Tibial nerve (tissue), 4 donors: ENCODE results near the gene SLCO3A1. TPM values are rescaled to one million over a fixed set of nuclear protein-coding genes. Genes with fewer than 3 reads are reported as not detected.

Experiments
- DNase-seq, 2 donors: peaks; one replicate each; pipeline ENCODE4 v3.0.0-alpha.2; 2019; ENCODE audit warnings: low spot score in 2 of 2
- H3K27ac ChIP-seq, 4 donors: fragments of 200-600 bp; sonication (generic) in 3 of 4; one replicate each; pipeline ENCODE4 v1.5.1; 2017 to 2019; ENCODE audit warnings: mild to moderate bottlenecking in 1 of 4
- H3K27me3 ChIP-seq, 2 donors: fragments of 200-600 bp; sonication (generic) in 1 of 2; one replicate each; pipeline versions ENCODE4 v1.5.1 to v1.6.0; 2017 to 2019
- H3K36me3 ChIP-seq, 3 donors: fragments of 200-600 bp; sonication (generic); one replicate each; pipeline ENCODE4 v1.5.1; 2018 to 2019
- H3K4me1 ChIP-seq, 4 donors: fragments of 200-600 bp; sonication (generic) in 3 of 4; one replicate each; pipeline ENCODE4 v1.5.1; 2017 to 2019
- H3K4me3 ChIP-seq, 4 donors: fragments of 200-600 bp; sonication (generic) in 3 of 4; one replicate each; pipeline ENCODE4 v1.5.1; 2017 to 2019; ENCODE audit warnings: mild to moderate bottlenecking in 1 of 4, moderate library complexity in 1 of 4
- H3K9me3 ChIP-seq, 4 donors: fragments of 200-600 bp; sonication (generic) in 3 of 4; one replicate each; pipeline ENCODE4 v1.5.1; 2017 to 2019
- CTCF ChIP-seq, 5 experiments: fragments of 200-600 bp in 3 of 5; fragments of 450-650 bp in 2 of 5; sonication (generic) in 3 of 5; IDR thresholded peaks; one replicate each; pipeline ENCODE4 v1.5.1; 2016 to 2019; ENCODE audit warnings: antibody characterized with exemption in 5 of 5, mild to moderate bottlenecking in 3 of 5, moderate library complexity in 2 of 5
- EP300 ChIP-seq, 2 donors: sonication (generic); formaldehyde crosslinking; IDR thresholded peaks; one replicate each; pipeline ENCODE4 v1.6.1; 2017; ENCODE audit warnings: antibody characterized with exemption in 2 of 2, mild to moderate bottlenecking in 1 of 2
- POLR2A ChIP-seq, 2 donors: fragments of 450-650 bp; IDR thresholded peaks; one replicate each; pipeline ENCODE4 v1.6.1; 2017; ENCODE audit warnings: antibody characterized with exemption in 2 of 2, mild to moderate bottlenecking in 2 of 2, moderate library complexity in 2 of 2
- WGBS, 2 donors: methylation state at CpG; one replicate each; pipeline ENCODE4 v1.1.5; 2018; 5-methylcytosine and 5-hydroxymethylcytosine counted together
- total RNA-seq, 4 donors: library from RNA; depleted of rRNA; stranded (reverse); fragments of >200 nt; gene quantifications; one replicate each; pipeline ENCODE4 v1.1.0, GENCODE V29; 2016

Gene SLCO3A1
- total RNA-seq, 4 donors from 2014 or later, result 13.8 to 20.2 (median 14.3) TPM

DNA sequence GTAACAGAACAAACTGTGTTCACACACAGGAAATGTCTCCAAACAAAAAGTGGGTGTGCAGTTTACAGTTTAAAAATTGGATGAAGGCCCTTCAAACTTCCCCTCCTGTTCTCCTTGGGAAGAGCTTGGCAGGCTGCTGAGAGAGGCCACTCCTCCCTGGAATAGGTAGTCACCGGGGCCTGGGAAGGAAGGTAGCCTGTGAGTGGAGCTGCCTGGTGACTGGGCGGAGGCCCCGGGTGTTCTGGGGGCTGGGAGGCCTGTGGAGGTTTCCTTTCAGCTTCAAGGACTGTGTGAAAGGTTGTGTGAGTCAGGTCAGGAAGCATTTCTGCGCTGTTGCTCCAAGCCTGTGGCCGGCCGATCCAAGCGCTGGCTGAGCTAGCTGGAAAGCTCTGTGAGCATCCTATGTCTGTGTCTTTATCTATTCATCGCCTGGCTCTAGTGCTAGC lies 14.1 kb downstream of the SLCO3A1 start:
- Histone ChIP-seq H3K4me1 (peaks cover 0 to 37% (median 0%) of the 10 kb centered on the region in 4 donors), H3K36me3 (no peaks in the 10 kb centered on the region), H3K27ac (peak overlapping the region in 3 of 4 donors; percentile 36 to 83 (median 75)), H3K27me3 (no peaks in the 10 kb centered on the region), H3K4me3 (no peak overlapping the region), H3K9me3 (no peaks in the 10 kb centered on the region)
- no peak for DNase-seq
- TF ChIP-seq EP300 (IDR thresholded peaks at IDR 0.05) (peak in 1 of 2 donors; percentile 33), CTCF (IDR thresholded peaks at IDR 0.05) (no peak)
- 42 to 55% methylated on average over 8 of the region's 8 CpGs for WGBS, 2 donors

- Histone ChIP-seq H3K4me1 (peaks cover 0 to 22% (median 0%) of the 10 kb centered on the region in 4 donors), H3K27me3 (no peaks in the 10 kb centered on the region), H3K4me3 (no peak overlapping the region), H3K36me3 (no peaks in the 10 kb centered on the region), H3K9me3 (no peaks in the 10 kb centered on the region), H3K27ac (no peak overlapping the region)
- DNase-seq, result no peak
- WGBS, 2 donors, result 78 to 87% methylated on average over 6 of the region's 6 CpGs
- TF ChIP-seq EP300 (IDR thresholded peaks at IDR 0.05), result no peak
- TF ChIP-seq POLR2A (IDR thresholded peaks at IDR 0.05), result no peak
- TF ChIP-seq CTCF (IDR thresholded peaks at IDR 0.05), result no peak
Observed at GRCh38 chr15:91870876-91871537, 17.5 kb downstream of the SLCO3A1 start.

- TF ChIP-seq POLR2A (IDR thresholded peaks at IDR 0.05) (no peak), CTCF (IDR thresholded peaks at IDR 0.05) (no peak), EP300 (IDR thresholded peaks at IDR 0.05) (no peak)
- Histone ChIP-seq H3K36me3 (no peaks in the 10 kb centered on the region), H3K9me3 (no peaks in the 10 kb centered on the region), H3K4me3 (no peak overlapping the region), H3K4me1 (peaks cover 0 to 13% (median 0%) of the 10 kb centered on the region in 4 donors), H3K27ac (no peak overlapping the region), H3K27me3 (no peaks in the 10 kb centered on the region)
- 87 to 96% methylated on average over 5 of the region's 5 CpGs for WGBS, 2 donors
- no peak for DNase-seq
Observed at GRCh38 chr15:91871837-91872236, 18.3 kb downstream of the SLCO3A1 start.

DNA sequence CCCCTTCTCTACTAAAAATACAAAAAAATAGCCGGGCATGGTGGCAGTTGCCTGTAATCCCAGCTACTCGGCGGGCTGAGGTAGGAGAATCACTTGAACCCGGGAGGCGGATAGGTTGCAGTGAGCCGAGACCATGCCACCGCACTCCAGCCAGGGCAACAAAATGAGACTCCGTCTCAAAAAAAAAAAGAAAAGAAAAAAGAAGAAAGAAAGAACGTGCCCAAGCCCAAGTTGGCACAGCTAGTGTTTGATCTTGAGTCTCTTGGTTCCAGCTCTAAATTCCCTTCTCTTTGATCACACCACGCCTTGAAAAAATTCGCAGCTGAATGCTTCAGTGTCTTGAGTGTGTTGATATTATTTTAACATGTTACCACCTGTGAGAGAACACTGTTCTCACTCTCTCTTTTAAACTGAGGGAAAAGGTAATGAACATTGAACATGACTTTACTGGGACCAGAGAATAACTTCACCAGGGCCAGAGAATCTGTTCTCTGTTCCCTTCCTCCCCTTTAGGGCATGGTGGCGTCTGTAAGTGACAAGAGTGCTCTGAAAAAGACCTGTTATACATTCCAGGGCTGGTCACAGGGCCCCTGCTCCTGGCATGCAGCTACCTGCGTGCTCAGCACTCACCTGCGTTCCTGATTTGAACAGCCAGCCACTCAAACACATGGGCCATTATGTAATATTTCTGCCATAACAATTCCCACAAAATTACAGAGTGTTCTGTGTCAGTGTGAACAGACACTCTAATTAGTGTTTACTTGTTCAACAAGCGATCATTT lies 19.0 kb downstream of the SLCO3A1 start:
- Histone ChIP-seq H3K27ac (no peak overlapping the region), H3K36me3 (no peaks in the 10 kb centered on the region), H3K27me3 (no peaks in the 10 kb centered on the region), H3K4me1 (peaks cover 0 to 6% (median 0%) of the 10 kb centered on the region in 4 donors), H3K4me3 (no peak overlapping the region), H3K9me3 (no peaks in the 10 kb centered on the region)
- WGBS, 2 donors, result 91 to 94% methylated on average over 15 of the region's 15 CpGs
- TF ChIP-seq CTCF (IDR thresholded peaks at IDR 0.05) (no peak), POLR2A (IDR thresholded peaks at IDR 0.05) (no peak), EP300 (IDR thresholded peaks at IDR 0.05) (no peak)
- no peak for DNase-seq

DNA sequence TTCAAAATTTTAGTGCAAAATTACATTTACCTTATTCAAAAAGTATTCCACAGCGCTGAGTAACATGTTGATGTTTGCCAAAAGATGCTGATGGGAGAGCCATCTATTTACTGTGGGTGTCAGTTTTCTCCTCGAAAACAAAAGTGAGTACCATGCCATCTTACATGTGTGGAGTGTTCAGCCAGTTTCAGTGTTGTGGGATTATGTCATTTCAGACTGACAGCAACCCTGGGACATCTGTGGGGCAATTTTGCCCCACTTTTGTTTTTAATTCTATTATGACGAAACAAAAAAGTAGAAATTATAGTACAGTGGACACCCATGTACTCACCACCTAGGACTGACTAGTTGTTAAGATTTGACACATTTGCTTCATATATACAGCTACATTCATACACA lies 19.6 kb downstream of the SLCO3A1 start:
- H3K9me3 ChIP-seq, result no peaks in the 10 kb centered on the region
- peaks cover 0 to under 1% (median 0%) of the 10 kb centered on the region in 4 donors for H3K4me1 ChIP-seq
- no peak for TF ChIP-seq POLR2A (IDR thresholded peaks at IDR 0.05)
- H3K27ac ChIP-seq, result no peak overlapping the region
- H3K27me3 ChIP-seq, result no peaks in the 10 kb centered on the region
- DNase-seq, result no peak
- WGBS, 2 donors, result 64 to 87% methylated on average over 3 of the region's 3 CpGs
- H3K36me3 ChIP-seq, result no peaks in the 10 kb centered on the region
- no peak overlapping the region for H3K4me3 ChIP-seq
